ENCODE data around the gene LDLRAD4.

Gene LDLRAD4

DNA sequence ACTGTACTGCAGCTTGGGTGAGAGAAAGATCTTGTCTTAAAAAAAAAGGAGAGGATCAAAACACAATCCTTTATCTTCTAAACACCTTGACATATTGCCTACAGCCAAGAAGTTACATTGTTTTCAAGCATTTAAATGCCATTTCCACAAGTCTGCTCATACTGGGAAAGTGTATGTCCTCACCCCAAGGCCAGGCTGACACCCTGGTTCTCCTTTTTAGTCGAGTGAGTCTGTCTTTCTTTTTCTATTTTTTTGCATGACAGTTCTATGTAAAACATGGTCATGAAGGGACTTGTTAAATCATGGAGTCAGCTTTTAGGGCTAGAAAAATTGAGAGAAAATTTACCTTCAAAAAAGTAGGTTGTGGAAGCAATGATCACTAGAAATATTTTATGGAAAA is 274.5 kb downstream of the LDLRAD4 start:
- Histone ChIP-seq H3K4me3 (ENCODE audit: low read depth, low read length) (no peak overlapping the region), H3K27ac (no peak overlapping the region), H3K27me3 (ENCODE audit: insufficient read depth, low read depth, severe bottlenecking) (no peaks in the 10 kb centered on the region), H3K9me3 (ENCODE audit: severe bottlenecking) (no peaks in the 10 kb centered on the region), H3K36me3 (no peaks in the 10 kb centered on the region)
- DNase-seq = no peak
- TF ChIP-seq, protein P1, sequence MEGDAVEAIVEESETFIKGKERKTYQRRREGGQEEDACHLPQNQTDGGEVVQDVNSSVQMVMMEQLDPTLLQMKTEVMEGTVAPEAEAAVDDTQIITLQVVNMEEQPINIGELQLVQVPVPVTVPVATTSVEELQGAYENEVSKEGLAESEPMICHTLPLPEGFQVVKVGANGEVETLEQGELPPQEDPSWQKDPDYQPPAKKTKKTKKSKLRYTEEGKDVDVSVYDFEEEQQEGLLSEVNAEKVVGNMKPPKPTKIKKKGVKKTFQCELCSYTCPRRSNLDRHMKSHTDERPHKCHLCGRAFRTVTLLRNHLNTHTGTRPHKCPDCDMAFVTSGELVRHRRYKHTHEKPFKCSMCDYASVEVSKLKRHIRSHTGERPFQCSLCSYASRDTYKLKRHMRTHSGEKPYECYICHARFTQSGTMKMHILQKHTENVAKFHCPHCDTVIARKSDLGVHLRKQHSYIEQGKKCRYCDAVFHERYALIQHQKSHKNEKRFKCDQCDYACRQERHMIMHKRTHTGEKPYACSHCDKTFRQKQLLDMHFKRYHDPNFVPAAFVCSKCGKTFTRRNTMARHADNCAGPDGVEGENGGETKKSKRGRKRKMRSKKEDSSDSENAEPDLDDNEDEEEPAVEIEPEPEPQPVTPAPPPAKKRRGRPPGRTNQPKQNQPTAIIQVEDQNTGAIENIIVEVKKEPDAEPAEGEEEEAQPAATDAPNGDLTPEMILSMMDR (IDR thresholded peaks at IDR 0.05; ENCODE audit: low read depth, low read length) = no peak

DNA sequence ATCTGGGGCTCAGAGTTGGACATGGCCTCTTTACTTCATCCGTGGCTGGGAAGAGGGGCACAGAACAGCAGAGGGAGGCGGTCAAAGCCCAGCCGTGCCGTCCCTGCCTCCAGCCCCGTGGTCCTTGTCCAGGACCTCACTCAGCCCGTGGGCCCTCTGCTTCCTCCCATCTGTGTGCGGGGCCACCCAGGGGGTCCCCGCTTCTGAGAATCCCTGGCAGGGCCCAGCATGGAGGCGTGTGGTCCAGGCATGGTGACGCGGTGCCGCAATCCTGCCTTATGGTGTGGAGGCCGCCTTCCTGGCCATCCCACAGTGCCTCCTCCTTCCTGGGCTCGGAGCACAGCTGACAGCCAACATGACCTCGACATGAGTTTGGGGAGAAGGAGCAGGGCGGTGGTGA is 275.2 kb downstream of the LDLRAD4 start:
- Histone ChIP-seq H3K36me3 (no peaks in the 10 kb centered on the region), H3K4me3 (ENCODE audit: low read depth, low read length) (no peak overlapping the region), H3K27ac (no peak overlapping the region), H3K9me3 (ENCODE audit: severe bottlenecking) (no peaks in the 10 kb centered on the region), H3K27me3 (ENCODE audit: insufficient read depth, low read depth, severe bottlenecking) (no peaks in the 10 kb centered on the region)
- no peak for DNase-seq
- TF ChIP-seq, protein P1 (IDR thresholded peaks at IDR 0.05; ENCODE audit: low read depth, low read length) = no peak

DNA sequence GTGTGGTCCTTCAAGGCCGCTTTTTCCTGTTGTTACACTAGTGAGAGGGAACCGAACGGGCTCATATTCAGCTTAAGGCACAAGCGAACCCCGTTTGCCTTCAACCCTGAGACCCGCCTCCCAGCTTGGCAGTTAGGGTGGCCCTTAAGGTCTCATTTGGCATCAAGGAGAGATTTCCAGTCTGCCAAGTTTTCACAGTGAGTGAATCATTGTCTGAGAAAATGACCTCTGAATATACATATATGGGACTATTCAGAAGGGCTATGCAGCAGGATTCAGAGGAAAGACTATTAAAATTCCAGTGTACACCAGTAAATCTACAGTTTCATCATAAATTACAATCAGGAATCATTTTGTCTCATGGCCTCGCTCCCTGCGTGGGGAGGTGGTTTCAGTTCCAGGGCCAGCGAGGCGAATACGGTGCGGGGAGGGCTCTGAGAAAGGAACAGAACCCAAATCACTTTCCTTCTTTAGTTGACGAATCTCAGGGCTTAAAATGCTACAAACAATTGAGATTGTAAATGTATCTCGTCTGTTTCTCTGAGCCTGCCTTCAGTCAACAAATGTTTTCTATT is 276.4 kb downstream of the LDLRAD4 start:
- Histone ChIP-seq H3K27me3 (ENCODE audit: insufficient read depth, low read depth, severe bottlenecking) (no peaks in the 10 kb centered on the region), H3K36me3 (no peaks in the 10 kb centered on the region)

DNA sequence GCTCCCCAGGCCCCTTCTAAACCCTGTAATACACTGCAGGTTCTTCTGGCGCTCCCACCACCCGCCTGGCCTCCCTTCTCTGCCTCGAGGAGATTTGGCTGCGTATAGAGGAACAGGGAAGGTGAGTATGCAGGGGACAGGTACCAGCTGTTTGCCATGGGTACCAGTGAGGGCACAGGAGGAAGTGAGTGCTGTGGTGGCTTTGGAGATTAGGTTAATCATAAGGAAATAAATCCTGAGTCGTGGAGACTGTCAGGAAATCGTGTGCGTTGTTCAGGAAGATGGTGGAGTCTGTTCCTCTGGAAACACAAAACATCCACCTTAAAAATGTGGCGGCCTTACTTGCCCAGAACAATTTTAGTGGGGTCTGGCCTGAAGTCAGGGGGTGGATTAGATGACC is 277.4 kb downstream of the LDLRAD4 start:
- no peak for DNase-seq
- TF ChIP-seq, protein P1 (IDR thresholded peaks at IDR 0.05; ENCODE audit: low read depth, low read length) = no peak
- Histone ChIP-seq H3K9me3 (ENCODE audit: severe bottlenecking) (no peaks in the 10 kb centered on the region), H3K36me3 (no peaks in the 10 kb centered on the region), H3K27ac (no peak overlapping the region), H3K4me3 (ENCODE audit: low read depth, low read length) (no peak overlapping the region), H3K27me3 (ENCODE audit: insufficient read depth, low read depth, severe bottlenecking) (no peaks in the 10 kb centered on the region)

More for the DNA sequence above, 276.4 kb downstream of the LDLRAD4 start:
- TF ChIP-seq, protein P1 (IDR thresholded peaks at IDR 0.05; ENCODE audit: low read depth, low read length) = no peak
- DNase-seq = no peak
- Histone ChIP-seq H3K27ac (no peak overlapping the region), H3K9me3 (ENCODE audit: severe bottlenecking) (no peaks in the 10 kb centered on the region), H3K4me3 (ENCODE audit: low read depth, low read length) (no peak overlapping the region)

DNA sequence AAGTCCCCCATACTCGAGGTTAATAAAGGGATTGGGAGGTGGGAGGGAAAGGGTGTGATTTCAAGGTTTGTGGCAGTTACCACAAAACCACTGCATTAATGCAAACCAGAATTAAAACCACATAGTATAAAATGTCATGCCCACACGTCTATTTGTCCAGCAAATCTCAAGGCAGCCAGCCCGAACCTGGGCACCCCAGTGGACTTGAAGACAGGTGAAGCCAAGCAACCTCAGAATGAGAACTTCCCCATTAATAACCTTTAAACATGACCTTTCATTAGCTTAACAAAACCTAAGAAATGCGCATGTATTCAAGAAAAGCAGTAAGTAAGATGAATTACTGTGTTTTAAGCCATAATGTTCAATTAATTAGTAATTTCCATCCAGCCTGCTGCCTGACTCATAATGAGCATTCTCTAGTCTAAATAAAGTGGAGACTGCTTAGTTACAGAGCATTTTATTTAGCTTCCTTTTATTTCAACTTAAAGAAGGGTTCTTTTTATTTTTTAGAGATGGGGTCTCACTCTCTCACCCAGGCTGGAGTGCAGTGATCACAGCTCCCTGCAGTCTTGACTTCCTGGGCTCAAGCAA is 278.2 kb downstream of the LDLRAD4 start:
- H3K4me3 ChIP-seq (ENCODE audit: low read depth, low read length) = no peak overlapping the region
- no peak overlapping the region for H3K27ac ChIP-seq
- no peaks in the 10 kb centered on the region for H3K36me3 ChIP-seq
- TF ChIP-seq, protein P1 (IDR thresholded peaks at IDR 0.05; ENCODE audit: low read depth, low read length) = no peak
- no peaks in the 10 kb centered on the region for H3K9me3 ChIP-seq (ENCODE audit: severe bottlenecking)
- no peaks in the 10 kb centered on the region for H3K27me3 ChIP-seq (ENCODE audit: insufficient read depth, low read depth, severe bottlenecking)
- no peak for DNase-seq

DNA sequence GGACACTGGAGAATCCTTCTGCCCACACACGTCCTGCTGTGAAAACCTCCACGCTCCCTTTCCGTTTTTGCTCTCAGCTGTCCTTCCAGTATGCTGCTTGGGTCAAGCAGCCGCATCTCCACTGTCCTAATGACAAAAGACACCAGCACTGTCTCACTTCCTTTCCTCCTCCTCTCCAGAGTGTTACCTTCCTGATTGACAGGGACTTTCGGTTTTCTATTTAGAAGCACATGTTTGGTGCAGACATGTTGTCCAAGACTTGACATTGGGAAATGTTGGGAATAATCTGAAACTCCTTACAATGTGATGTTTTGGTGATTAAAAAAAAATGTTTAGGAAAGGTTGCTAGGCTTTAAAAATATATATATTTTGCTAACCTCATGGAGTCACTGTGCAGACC is 281.2 kb downstream of the LDLRAD4 start:
- TF ChIP-seq, protein P1 (IDR thresholded peaks at IDR 0.05; ENCODE audit: low read depth, low read length) = no peak
- Histone ChIP-seq H3K27me3 (ENCODE audit: insufficient read depth, low read depth, severe bottlenecking) (no peaks in the 10 kb centered on the region), H3K9me3 (ENCODE audit: severe bottlenecking) (no peaks in the 10 kb centered on the region), H3K4me3 (ENCODE audit: low read depth, low read length) (no peak overlapping the region), H3K36me3 (no peaks in the 10 kb centered on the region), H3K27ac (no peak overlapping the region)
- no peak for DNase-seq

Measured in WERI-Rb-1 (cell line).